Muscle of leg (tissue), 11 donors: Measurements from ENCODE around the gene RECK. TPM values are rescaled to one million over a fixed set of nuclear protein-coding genes. Genes with fewer than 3 reads are reported as not detected.

Experiments
- DNase-seq: peaks from one replicate; pipeline ENCODE4 v3.0.0; 2013
- H3K27ac ChIP-seq: one replicate; pipeline ENCODE4 v1.5.1; 2013; ENCODE audit warnings: mild to moderate bottlenecking, low read length, control low read depth
- H3K27me3 ChIP-seq: one replicate; pipeline ENCODE4 v1.6.1; 2013; ENCODE audit warnings: low read length; ENCODE audit not compliant: control insufficient read depth, insufficient read depth
- H3K36me3 ChIP-seq: one replicate; pipeline ENCODE4 v1.6.1; 2013; ENCODE audit warnings: low read length; ENCODE audit not compliant: control insufficient read depth, insufficient read depth
- H3K4me1 ChIP-seq: one replicate; pipeline ENCODE4 v1.6.1; 2013; ENCODE audit warnings: low read length; ENCODE audit not compliant: control insufficient read depth, insufficient read depth
- H3K4me3 ChIP-seq: one replicate; pipeline ENCODE4 v1.5.1; 2013; ENCODE audit warnings: low read length, control low read depth
- H3K9me3 ChIP-seq: replicated peaks from 2 replicates; pipeline ENCODE4 v1.6.1; 2013; ENCODE audit warnings: low read depth, low read length; ENCODE audit not compliant: control insufficient read depth
- WGBS: methylation state at CpG from one replicate; pipeline ENCODE4 v1.1.5; 2013; ENCODE audit warnings: missing lambda C conversion rate; ENCODE audit not compliant: insufficient coverage; 5-methylcytosine and 5-hydroxymethylcytosine counted together
- polyA plus RNA-seq, 8 donors: library from polyadenylated mRNA; unstranded; fragments of 120-200 nt; gene quantifications; one replicate each; pipeline versions ENCODE4 v1.2.1 to v1.2.3, GENCODE V29; 2013; ENCODE audit warnings: inconsistent platforms in 1 of 8, low replicate concordance in 1 of 8; ENCODE audit not compliant: insufficient read length in 8 of 8, insufficient read depth in 1 of 8
- total RNA-seq: library from RNA; stranded (reverse); fragments of 120-200 nt; gene quantifications from one replicate; pipeline ENCODE4 v1.2.4, GENCODE V29; 2013

Gene RECK
- total and polyA plus RNA-seq, 9 donors, result 15.3 to 45.7 (median 26.6) TPM

DNA sequence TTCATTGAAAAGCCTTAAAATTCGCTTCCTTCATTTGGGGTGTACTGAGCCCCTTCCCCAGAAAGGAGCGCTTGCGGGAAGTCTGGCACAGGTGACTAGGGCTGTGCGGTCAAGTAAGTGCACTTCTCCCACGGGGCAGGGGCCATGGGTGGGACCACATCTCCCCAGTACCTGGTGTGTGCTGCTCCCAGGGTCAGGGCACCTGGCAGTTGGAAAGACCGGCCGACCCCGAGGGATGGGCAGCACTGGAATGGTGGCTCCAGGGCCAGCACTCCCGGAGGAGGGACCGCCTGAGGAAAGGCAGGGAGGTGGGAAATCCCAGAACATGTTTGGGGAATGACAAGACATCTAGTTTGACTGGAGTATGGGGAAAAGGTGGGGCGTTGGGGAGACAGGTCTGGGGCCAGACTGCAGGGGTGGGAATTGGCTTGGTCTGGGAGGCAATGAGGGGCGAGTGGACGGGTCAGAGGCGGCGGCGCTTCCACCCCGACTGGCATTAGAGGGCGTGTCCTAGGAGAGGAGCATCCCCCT, 99.1 kb downstream of the RECK start:
- Histone ChIP-seq H3K27me3 (peaks cover 6% of the 10 kb centered on the region), H3K4me3 (peak overlapping the region; percentile 87), H3K36me3 (no peaks in the 10 kb centered on the region), H3K4me1 (peaks cover 40% of the 10 kb centered on the region), H3K27ac (no peak overlapping the region), H3K9me3 (no peaks in the 10 kb centered on the region)
- 4% methylated on average over 18 of the region's 18 CpGs for WGBS
- DNase-seq, result no peak

- Histone ChIP-seq H3K4me1 (peaks cover 45% of the 10 kb centered on the region), H3K4me3 (peak within 1 kb of the TSS; percentile 87), H3K9me3 (no peaks in the 10 kb centered on the region), H3K27me3 (peaks cover 6% of the 10 kb centered on the region), H3K27ac (peak within 1 kb of the TSS; percentile 83), H3K36me3 (no peaks in the 10 kb centered on the region)
- DNase-seq, result peak; percentile 91
- WGBS, result under 1% methylated on average over 83 of the region's 83 CpGs
Observed at GRCh38 chr9:36136272-36136893, 99.7 kb downstream of the RECK start, which contains the start of gene GLIPR2. GLIPR2 (plus strand) TSS chr9:36136733; CDS start chr9:36136779, 46 bp downstream.

DNA sequence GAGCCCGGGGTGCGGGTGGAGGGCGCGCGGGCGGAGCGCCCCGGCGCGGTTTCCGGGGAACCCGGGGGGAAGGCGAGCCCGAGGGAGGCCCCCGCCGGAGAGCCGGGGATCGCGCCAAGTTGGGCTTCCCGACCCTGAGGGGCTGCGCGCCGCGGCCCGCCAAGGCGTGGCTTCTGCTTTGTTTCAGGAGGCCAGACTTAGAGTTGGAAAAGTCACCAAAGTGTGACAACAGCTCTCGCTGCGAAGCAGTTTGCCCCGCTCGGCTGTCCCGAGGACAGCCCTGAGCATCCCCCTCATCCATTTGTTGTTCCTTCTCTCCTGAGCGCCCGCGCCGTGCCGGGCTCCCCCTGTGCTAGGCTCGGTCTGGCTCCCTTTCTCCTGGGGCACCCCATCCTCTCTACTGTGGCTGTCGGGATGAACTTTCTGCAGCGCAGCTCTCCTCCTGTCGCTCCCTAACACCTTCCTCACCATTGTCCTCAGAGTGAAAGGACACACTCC, 100.2 kb downstream of the RECK start:
- Histone ChIP-seq H3K36me3 (peaks cover 4% of the 10 kb centered on the region), H3K27me3 (peaks cover 6% of the 10 kb centered on the region), H3K27ac (peak overlapping the region; percentile 83), H3K4me1 (peaks cover 51% of the 10 kb centered on the region), H3K9me3 (no peaks in the 10 kb centered on the region), H3K4me3 (peak overlapping the region; percentile 87)
- peak; percentile 64 for DNase-seq
- under 1% methylated on average over 40 of the region's 40 CpGs for WGBS

- peak overlapping the region; percentile 83 for H3K27ac ChIP-seq
- H3K36me3 ChIP-seq, result peaks cover 9% of the 10 kb centered on the region
- H3K9me3 ChIP-seq, result no peaks in the 10 kb centered on the region
- H3K27me3 ChIP-seq, result peaks cover 6% of the 10 kb centered on the region
- peak; percentile 74 for DNase-seq
- H3K4me1 ChIP-seq, result peaks cover 56% of the 10 kb centered on the region
- 16% methylated on average over 12 of the region's 12 CpGs for WGBS
- peak overlapping the region; percentile 87 for H3K4me3 ChIP-seq
Observed at GRCh38 chr9:36137392-36138004, 100.8 kb downstream of the RECK start.

- Histone ChIP-seq H3K4me3 (no peak overlapping the region), H3K27ac (no peak overlapping the region), H3K27me3 (peaks cover 6% of the 10 kb centered on the region), H3K9me3 (no peaks in the 10 kb centered on the region), H3K36me3 (peaks cover 14% of the 10 kb centered on the region), H3K4me1 (peaks cover 65% of the 10 kb centered on the region)
- DNase-seq, result no peak
- 90% methylated on average over 7 of the region's 10 CpGs for WGBS
Observed at GRCh38 chr9:36138496-36138895, 101.8 kb downstream of the RECK start.

GRCh38 chr9:36138901-36139300, 102.2 kb downstream of the RECK start:
- peaks cover 6% of the 10 kb centered on the region for H3K27me3 ChIP-seq
- H3K9me3 ChIP-seq, result no peaks in the 10 kb centered on the region
- peaks cover 68% of the 10 kb centered on the region for H3K4me1 ChIP-seq
- H3K36me3 ChIP-seq, result peaks cover 18% of the 10 kb centered on the region
- no peak for DNase-seq
- no peak overlapping the region for H3K4me3 ChIP-seq
- 86% methylated on average over 5 of the region's 5 CpGs for WGBS
- H3K27ac ChIP-seq, result no peak overlapping the region

- H3K27me3 ChIP-seq, result peaks cover 6% of the 10 kb centered on the region
- no peak overlapping the region for H3K4me3 ChIP-seq
- H3K36me3 ChIP-seq, result peaks cover 31% of the 10 kb centered on the region
- 80% methylated on average over 3 of the region's 11 CpGs for WGBS
- DNase-seq, result peak; percentile 48
- no peaks in the 10 kb centered on the region for H3K9me3 ChIP-seq
- peaks cover 68% of the 10 kb centered on the region for H3K4me1 ChIP-seq
- H3K27ac ChIP-seq, result peak overlapping the region; percentile 39
Observed at GRCh38 chr9:36140086-36141084, 103.7 kb downstream of the RECK start.

DNA sequence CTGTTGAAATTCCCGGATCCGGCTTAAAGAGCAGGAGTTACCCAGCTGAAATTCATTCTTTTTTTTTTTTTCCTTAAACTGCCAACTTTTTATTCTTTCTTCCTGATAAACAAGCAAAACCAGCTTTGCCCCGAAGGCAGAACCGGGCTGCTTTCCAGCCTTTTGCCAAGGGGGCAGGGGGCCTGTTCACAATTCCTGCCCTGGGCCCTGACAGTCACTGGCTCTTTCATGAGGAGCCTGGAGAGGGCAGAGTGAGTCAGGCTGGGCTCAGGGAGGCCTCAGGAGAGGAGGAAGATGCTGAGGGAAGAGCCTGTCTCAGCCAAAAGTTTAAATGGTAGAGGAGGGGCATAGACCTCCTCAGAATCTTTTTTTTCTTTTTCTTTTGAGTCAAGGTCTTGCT, 104.6 kb downstream of the RECK start:
- WGBS, result no CpG with 5 or more reads among the region's 4 CpGs
- no peak overlapping the region for H3K4me3 ChIP-seq
- peaks cover 60% of the 10 kb centered on the region for H3K4me1 ChIP-seq
- peak; percentile 53 for DNase-seq
- H3K9me3 ChIP-seq, result no peaks in the 10 kb centered on the region
- H3K36me3 ChIP-seq, result peaks cover 38% of the 10 kb centered on the region
- H3K27ac ChIP-seq, result no peak overlapping the region
- no peaks in the 10 kb centered on the region for H3K27me3 ChIP-seq

DNA sequence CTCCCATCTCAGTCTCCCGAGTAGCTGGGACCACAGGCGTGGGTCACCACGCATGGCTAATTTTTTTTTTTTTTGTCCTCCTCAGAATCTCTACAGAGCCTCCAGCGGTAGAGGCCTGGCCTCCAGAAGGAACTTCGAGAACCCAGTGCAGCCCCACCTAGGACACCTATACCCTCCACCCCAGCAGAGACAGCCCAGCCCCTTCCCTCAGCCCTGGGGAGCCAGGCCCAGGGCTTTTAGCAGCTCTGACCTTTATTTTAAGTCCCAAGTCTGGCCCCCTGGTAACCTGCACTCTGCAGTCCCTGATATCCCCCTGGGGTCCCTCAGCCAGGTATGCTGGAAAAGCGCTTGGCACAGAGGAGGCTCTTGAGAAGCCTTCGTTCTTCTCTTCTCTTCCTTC, 105.0 kb downstream of the RECK start:
- no peak overlapping the region for H3K4me3 ChIP-seq

More for the DNA sequence above, 105.0 kb downstream of the RECK start:
- no peaks in the 10 kb centered on the region for H3K27me3 ChIP-seq
- H3K27ac ChIP-seq, result peak overlapping the region; percentile 64
- no peaks in the 10 kb centered on the region for H3K9me3 ChIP-seq
- no peak for DNase-seq
- H3K4me1 ChIP-seq, result peaks cover 60% of the 10 kb centered on the region
- H3K36me3 ChIP-seq, result peaks cover 41% of the 10 kb centered on the region
- WGBS, result 91% methylated on average over 7 of the region's 7 CpGs
